H9 (cell line): ENCODE results near the gene TSC2. TPM values are rescaled to one million over a fixed set of nuclear protein-coding genes. Genes with fewer than 3 reads are reported as not detected.

ENCODE experiments used
- DNase-seq: peaks from one replicate; pipeline ENCODE4 v3.0.0-alpha.2; 2017
- H2AFZ ChIP-seq: one replicate; pipeline ENCODE4 v1.6.1; 2013; ENCODE audit warnings: mild to moderate bottlenecking, low read length, control low read depth, moderate library complexity
- H2AK5ac ChIP-seq: 2 replicates; pipeline ENCODE4 v1.6.1; 2013; ENCODE audit warnings: low read length, control low read depth, mixed read lengths; ENCODE audit not compliant: insufficient read length
- H2BK120ac ChIP-seq: one replicate; pipeline ENCODE4 v1.6.1; 2013; ENCODE audit warnings: low read depth, mild to moderate bottlenecking, low read length, control low read depth, inconsistent platforms; ENCODE audit not compliant: poor library complexity, severe bottlenecking
- H2BK12ac ChIP-seq: 2 replicates; pipeline ENCODE4 v1.6.1; 2013; ENCODE audit warnings: low read length, control low read depth, mixed read lengths, low read depth; ENCODE audit not compliant: insufficient read length
- H2BK15ac ChIP-seq: 2 replicates; pipeline ENCODE4 v1.6.1; 2013; ENCODE audit warnings: low read depth, low read length, control low read depth
- H2BK20ac ChIP-seq: one replicate; pipeline ENCODE4 v1.6.1; 2013; ENCODE audit warnings: low read depth, mild to moderate bottlenecking, low read length, control low read depth, inconsistent platforms; ENCODE audit not compliant: poor library complexity, severe bottlenecking
- H2BK5ac ChIP-seq: 2 replicates; pipeline ENCODE4 v1.6.1; 2013; ENCODE audit warnings: low read length, control low read depth, mixed read lengths; ENCODE audit not compliant: insufficient read length
- H3K14ac ChIP-seq: 2 replicates; pipeline ENCODE4 v1.6.1; 2013; ENCODE audit warnings: low read length, control low read depth; ENCODE audit not compliant: insufficient read depth
- H3K18ac ChIP-seq: 2 replicates; pipeline ENCODE4 v1.6.1; 2013; ENCODE audit warnings: low read depth, mild to moderate bottlenecking, mixed read lengths, low read length, control low read depth; ENCODE audit not compliant: insufficient read length
- H3K23ac ChIP-seq: 2 replicates; pipeline ENCODE4 v1.6.1; 2013; ENCODE audit warnings: low read length, control low read depth, mixed read lengths, low read depth; ENCODE audit not compliant: insufficient read length
- H3K23me2 ChIP-seq: 2 replicates; pipeline ENCODE4 v1.6.1; 2013; ENCODE audit warnings: low read depth, mild to moderate bottlenecking, mixed read lengths, low read length, control low read depth; ENCODE audit not compliant: insufficient read length, poor library complexity, severe bottlenecking
- H3K27ac ChIP-seq: 2 replicates; pipeline ENCODE4 v1.5.1; 2013; ENCODE audit warnings: low read length, control low read depth, mixed read lengths, low read depth; ENCODE audit not compliant: insufficient read length
- H3K27me3 ChIP-seq: 2 replicates; pipeline ENCODE4 v1.6.1; 2013; ENCODE audit warnings: low read length, control low read depth, inconsistent platforms; ENCODE audit not compliant: insufficient read depth
- H3K4ac ChIP-seq: 2 replicates; pipeline ENCODE4 v1.6.1; 2013; ENCODE audit warnings: low read depth, mild to moderate bottlenecking, control low read depth, inconsistent platforms, low read length, moderate library complexity
- H3K4me1 ChIP-seq: 2 replicates; pipeline ENCODE4 v1.6.1; 2013; ENCODE audit warnings: low read length, control low read depth, inconsistent platforms; ENCODE audit not compliant: insufficient read depth
- H3K4me2 ChIP-seq: 2 replicates; pipeline ENCODE4 v1.6.1; 2013; ENCODE audit warnings: low read length, control low read depth, mixed read lengths; ENCODE audit not compliant: insufficient read length, insufficient read depth
- H3K56ac ChIP-seq: 2 replicates; pipeline ENCODE4 v1.6.1; 2013; ENCODE audit warnings: low read depth, mild to moderate bottlenecking, mixed read lengths, low read length, control low read depth; ENCODE audit not compliant: insufficient read length
- H3K79me1 ChIP-seq: 2 replicates; pipeline ENCODE4 v1.6.1; 2013; ENCODE audit warnings: low read depth, mild to moderate bottlenecking, moderate library complexity, low read length, control low read depth, inconsistent platforms; ENCODE audit not compliant: insufficient read depth, poor library complexity, severe bottlenecking
- H3K79me2 ChIP-seq: 2 replicates; pipeline ENCODE4 v1.6.1; 2013; ENCODE audit warnings: low read length, control low read depth, inconsistent platforms; ENCODE audit not compliant: insufficient read depth
- H3K9ac ChIP-seq: 2 replicates; pipeline ENCODE4 v1.6.1; 2013; ENCODE audit warnings: low read length, control low read depth, mixed read lengths; ENCODE audit not compliant: insufficient read length; ENCODE audit errors: extremely low read depth
- H3K9me3 ChIP-seq: one replicate; pipeline ENCODE4 v1.6.1; 2013; ENCODE audit warnings: low read depth, low read length, inconsistent platforms; ENCODE audit not compliant: control insufficient read depth
- H3T11ph ChIP-seq: one replicate; pipeline ENCODE4 v1.6.1; 2013; ENCODE audit warnings: mild to moderate bottlenecking, low read length, control low read depth, inconsistent platforms
- H4K20me1 ChIP-seq: one replicate; pipeline ENCODE4 v1.6.1; 2013; ENCODE audit not compliant: control insufficient read depth, insufficient read length, insufficient read depth
- H4K5ac ChIP-seq: 2 replicates; pipeline ENCODE4 v1.6.1; 2013; ENCODE audit warnings: low read depth, mild to moderate bottlenecking, mixed read lengths, low read length, control low read depth; ENCODE audit not compliant: insufficient read length
- H4K8ac ChIP-seq: replicated peaks from 2 replicates; pipeline ENCODE4 v1.6.1; 2013; ENCODE audit warnings: low read length, control low read depth, mixed read lengths, low read depth; ENCODE audit not compliant: insufficient read length
- H4K91ac ChIP-seq: 2 replicates; pipeline ENCODE4 v1.6.1; 2013; ENCODE audit warnings: low read depth, mild to moderate bottlenecking, moderate library complexity, mixed read lengths, low read length, control low read depth; ENCODE audit not compliant: insufficient read length
- H3K27ac Mint-ChIP-seq, 3 experiments: 2 replicates in 2 of 3; 3 replicates in 1 of 3; pipeline ENCODE4 v1.8.0; 2020 to 2021; ENCODE audit warnings: mixed read lengths in 3 of 3, mild to moderate bottlenecking in 1 of 3, moderate library complexity in 1 of 3
- H3K27me3 Mint-ChIP-seq: 2 replicates; pipeline ENCODE4 v1.8.0; 2021; ENCODE audit warnings: low read depth, mild to moderate bottlenecking, moderate library complexity, mixed read lengths
- H3K36me3 Mint-ChIP-seq, 3 experiments: 2 replicates in 2 of 3; 3 replicates in 1 of 3; pipeline ENCODE4 v1.8.0; 2020 to 2021; ENCODE audit warnings: low read depth in 3 of 3, mixed read lengths in 3 of 3; ENCODE audit not compliant: insufficient read depth in 1 of 3
- H3K4me1 Mint-ChIP-seq, 2 experiments: 2 replicates each; pipeline ENCODE4 v1.8.0; 2020; ENCODE audit warnings: mixed read lengths in 2 of 2
- H3K4me3 Mint-ChIP-seq, 2 experiments: 2 replicates in 1 of 2; 3 replicates in 1 of 2; pipeline ENCODE4 v1.8.0; 2020 to 2021; ENCODE audit warnings: mild to moderate bottlenecking in 2 of 2, mixed read lengths in 2 of 2, moderate library complexity in 1 of 2
- H3K9me3 Mint-ChIP-seq, 2 experiments: 2 replicates in 1 of 2; 3 replicates in 1 of 2; pipeline ENCODE4 v1.8.0; 2020; ENCODE audit warnings: mild to moderate bottlenecking in 2 of 2, mixed read lengths in 2 of 2, moderate library complexity in 1 of 2
- CTCF ChIP-seq: fragments of 200-600 bp; sonication (generic); conservative IDR thresholded peaks from 3 replicates; pipeline ENCODE4 v1.8.0; 2021; ENCODE audit warnings: antibody characterized with exemption, mild to moderate bottlenecking
- WGBS: extraction: QIAGEN DNeasy Blood & Tissue Kit; methylation state at CpG from one replicate; pipeline ENCODE4 v1.1.7; 2013; ENCODE audit warnings: missing lambda C conversion rate, low lambda C conversion rate, mixed read lengths; ENCODE audit not compliant: insufficient read length; ENCODE audit errors: extremely low coverage; 5-methylcytosine and 5-hydroxymethylcytosine counted together
- total RNA-seq: library from RNA; stranded (reverse); gene quantifications from 2 replicates; pipeline ENCODE4 v1.2.1, GENCODE V29; 2021

TSC2 gene
- total RNA-seq, 1 experiment from 2014 or later: 122 TPM

- Histone ChIP-seq H2BK20ac (no peak overlapping the region), H3K9me3 (no peaks in the 10 kb centered on the region), H3K4me2 (no peak overlapping the region), H2BK120ac (no peak overlapping the region), H3K4me1 (no peaks in the 10 kb centered on the region), H3K27me3 (no peaks in the 10 kb centered on the region), H3K9ac (no peak overlapping the region), H3T11ph (no peak overlapping the region), H4K20me1 (no peaks in the 10 kb centered on the region), H4K8ac (no peak overlapping the region), H3K18ac (no peak overlapping the region), H3K27ac (no peak overlapping the region), H3K23me2 (peaks cover 3% of the 10 kb centered on the region), H4K5ac (no peak overlapping the region), H2BK15ac (no peak overlapping the region), H3K56ac (no peak overlapping the region), H2BK12ac (no peak overlapping the region), H3K23ac (no peak overlapping the region), H3K4ac (no peak overlapping the region), H3K79me2 (no peaks in the 10 kb centered on the region), H2AK5ac (no peak overlapping the region), H3K79me1 (no peaks in the 10 kb centered on the region), H2AFZ (no peak overlapping the region), H4K91ac (no peak overlapping the region), H3K14ac (no peak overlapping the region), H2BK5ac (no peak overlapping the region)
- TF ChIP-seq CTCF: no peak
- no peak for DNase-seq
- peaks cover 8 to 44% (median 25%) of the 10 kb centered on the region in 3 experiments; a peak in 6 of 7 replicates for H3K36me3 Mint-ChIP-seq
- no CpG with 5 or more reads among the region's 25 CpGs for WGBS
- H3K27ac Mint-ChIP-seq: no peak overlapping the region
- no peaks in the 10 kb centered on the region for H3K9me3 Mint-ChIP-seq
- no peaks in the 10 kb centered on the region for H3K27me3 Mint-ChIP-seq
- no peak overlapping the region for H3K4me3 Mint-ChIP-seq
- no peaks in the 10 kb centered on the region for H3K4me1 Mint-ChIP-seq
Measured at GRCh38 chr16:2063861-2064260, 16.1 kb downstream of the TSC2 start.
